GM12891 (cell line): ENCODE results near the gene DCT.

Experiments used
- DNase-seq: peaks from one replicate; pipeline ENCODE4 v3.0.0; 2011; ENCODE audit warnings: low spot score; ENCODE audit not compliant: insufficient read length
- FAIRE-seq: peaks from 2 replicates; lab custom pipeline; 2011; peaks lifted over from hg19 to GRCh38; lab: Jason Lieb, UNC
- PAX5 ChIP-seq: IDR thresholded peaks from 2 replicates; pipeline ENCODE4 v1.6.1; 2011; ENCODE audit warnings: low read length, moderate library complexity, mild to moderate bottlenecking; ENCODE audit not compliant: insufficient read depth, severe bottlenecking
- POLR2A ChIP-seq: IDR thresholded peaks from 2 replicates; pipeline ENCODE4 v1.6.1; 2011; ENCODE audit warnings: low read depth, low read length, control low read depth
- POLR2AphosphoS5 ChIP-seq: IDR thresholded peaks from 2 replicates; pipeline ENCODE4 v1.6.1; 2011; ENCODE audit warnings: low read depth, low read length, control low read depth
- POU2F2 ChIP-seq: IDR thresholded peaks from 2 replicates; pipeline ENCODE4 v1.6.1; 2011; ENCODE audit warnings: low read depth, mild to moderate bottlenecking, control low read depth, low read length, moderate library complexity
- SPI1 ChIP-seq: IDR thresholded peaks from 2 replicates; pipeline ENCODE4 v1.6.1; 2011; ENCODE audit warnings: low read depth, low read length, control low read depth
- TAF1 ChIP-seq: IDR thresholded peaks from 2 replicates; pipeline ENCODE4 v1.6.1; 2011; ENCODE audit warnings: low read depth, low read length, control low read depth

DCT gene

GRCh38 chr13:94411747-94412146, 67.7 kb downstream of the DCT start:
- TF ChIP-seq POU2F2 (no peak), TAF1 (no peak), PAX5 (no peak), SPI1 (no peak), POLR2A (no peak), POLR2AphosphoS5 (no peak)
- FAIRE-seq, result no peak
- DNase-seq, result no peak

GRCh38 chr13:94408314-94409036, 71.0 kb downstream of the DCT start:
- DNase-seq (no peak), FAIRE-seq (no peak)
- no peak for TF ChIP-seq POLR2AphosphoS5
- no peak for TF ChIP-seq PAX5
- no peak for TF ChIP-seq SPI1
- no peak for TF ChIP-seq POU2F2
- TF ChIP-seq TAF1, result no peak
- no peak for TF ChIP-seq POLR2A

GRCh38 chr13:94400874-94401273, 78.6 kb downstream of the DCT start:
- no peak for DNase-seq
- TF ChIP-seq POU2F2, result no peak
- TF ChIP-seq TAF1, result no peak
- TF ChIP-seq PAX5, result no peak
- TF ChIP-seq POLR2AphosphoS5, result no peak
- no peak for TF ChIP-seq POLR2A
- TF ChIP-seq SPI1, result no peak
- FAIRE-seq, result no peak

GRCh38 chr13:94399812-94400211, 79.7 kb downstream of the DCT start:
- TF ChIP-seq TAF1, result no peak
- no peak for TF ChIP-seq PAX5
- TF ChIP-seq SPI1, result no peak
- no peak for TF ChIP-seq POLR2A
- TF ChIP-seq POU2F2, result no peak
- no peak for TF ChIP-seq POLR2AphosphoS5
- no peak for DNase-seq
- no peak for FAIRE-seq

- DNase-seq, result no peak
- no peak for FAIRE-seq
- TF ChIP-seq PAX5 (no peak), TAF1 (no peak), POU2F2 (no peak), POLR2AphosphoS5 (no peak)
Observed at GRCh38 chr13:94395860-94396259, 83.6 kb downstream of the DCT start.

- no peak for DNase-seq
- no peak for TF ChIP-seq POU2F2
- TF ChIP-seq POLR2A, result no peak
- no peak for TF ChIP-seq PAX5
- no peak for TF ChIP-seq TAF1
- no peak for TF ChIP-seq SPI1
- TF ChIP-seq POLR2AphosphoS5, result no peak
- no peak for FAIRE-seq
Observed at GRCh38 chr13:94394723-94395122, 84.8 kb downstream of the DCT start.

GRCh38 chr13:94390881-94391280, 88.6 kb downstream of the DCT start:
- no peak for DNase-seq
- FAIRE-seq, result no peak
- no peak for TF ChIP-seq POLR2AphosphoS5

GRCh38 chr13:94389604-94390351, 89.7 kb downstream of the DCT start:
- FAIRE-seq (no peak), DNase-seq (no peak)
- TF ChIP-seq POU2F2 (no peak), PAX5 (no peak), SPI1 (no peak), POLR2AphosphoS5 (no peak), TAF1 (no peak), POLR2A (no peak)

- TF ChIP-seq POLR2AphosphoS5 (no peak), PAX5 (no peak), POLR2A (no peak), POU2F2 (no peak), SPI1 (no peak), TAF1 (no peak)
- DNase-seq, result no peak
- FAIRE-seq, result no peak
Observed at GRCh38 chr13:94387047-94387446, 92.4 kb downstream of the DCT start.
